Ovary (tissue), 3 donors: ENCODE measurements around the gene GRWD1.
"Not testable (repeated sequence)": the region's sequence is repeated elsewhere in the genome, so short reads cannot be mapped to it uniquely, and the experiment has no call there.

Experiments
- CTCF ChIP-seq, 3 donors: fragments of 450-650 bp in 2 of 3; fragments of 200-600 bp in 1 of 3; IDR thresholded peaks; one replicate each; pipeline versions ENCODE4 v1.5.1 to v1.8.0; 2016 to 2022; ENCODE audit warnings: antibody characterized with exemption in 3 of 3, mild to moderate bottlenecking in 1 of 3
- EP300 ChIP-seq: sonication (generic); formaldehyde crosslinking; IDR thresholded peaks from one replicate; pipeline ENCODE4 v1.6.1; 2017; ENCODE audit warnings: antibody characterized with exemption
- POLR2A ChIP-seq: fragments of 450-650 bp; IDR thresholded peaks from one replicate; pipeline ENCODE4 v1.6.1; 2017; ENCODE audit warnings: antibody characterized with exemption, mild to moderate bottlenecking, moderate library complexity
- donor health status: DM: no; HTN: no; CAD: no.

- TF ChIP-seq CTCF (IDR thresholded peaks at IDR 0.05); POLR2A; EP300: not testable (repeated sequence)
Measured at GRCh38 chr19:48488478-48488877, 42.7 kb downstream of the GRWD1 start.
